B cell (primary cell): Measurements from ENCODE around the gene MYO10.

Experiments
- EZH2 ChIP-seq: IDR thresholded peaks from 2 replicates; pipeline ENCODE4 v1.6.1; 2012; ENCODE audit warnings: borderline replicate concordance, low read depth, mild to moderate bottlenecking, moderate library complexity, low read length; ENCODE audit not compliant: insufficient read depth, poor library complexity, severe bottlenecking
- TF ChIP-seq, protein P1 (sequence below): fragments of 200-600 bp; IDR thresholded peaks from one replicate; pipeline ENCODE4 v1.8.0; 2022; ENCODE audit warnings: antibody characterized with exemption, mild to moderate bottlenecking

DNA sequence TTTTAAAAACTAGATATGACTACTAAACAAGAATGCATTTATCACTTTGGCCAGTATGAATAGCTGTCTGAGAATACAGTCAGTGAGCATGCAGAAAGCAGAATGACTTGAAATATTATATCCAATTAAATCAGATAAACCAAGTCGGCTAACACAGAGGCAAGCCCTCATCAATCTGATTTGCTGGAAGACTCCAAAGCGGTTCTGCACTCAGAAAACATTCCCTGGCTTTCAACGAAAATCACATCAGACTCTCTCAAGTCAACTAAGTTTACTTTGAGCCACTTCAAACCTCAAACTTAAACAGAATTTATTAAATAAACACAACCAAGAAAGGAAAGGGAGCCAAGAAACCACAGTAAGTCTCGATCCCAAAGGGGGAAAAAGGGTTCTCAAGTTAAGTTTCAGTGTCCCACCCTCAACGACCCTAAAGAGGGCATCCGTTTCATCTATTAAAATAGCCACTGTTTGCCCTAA lies 1.4 kb downstream of the MYO10 start:
- no peak for TF ChIP-seq EZH2
- TF ChIP-seq, protein P1, sequence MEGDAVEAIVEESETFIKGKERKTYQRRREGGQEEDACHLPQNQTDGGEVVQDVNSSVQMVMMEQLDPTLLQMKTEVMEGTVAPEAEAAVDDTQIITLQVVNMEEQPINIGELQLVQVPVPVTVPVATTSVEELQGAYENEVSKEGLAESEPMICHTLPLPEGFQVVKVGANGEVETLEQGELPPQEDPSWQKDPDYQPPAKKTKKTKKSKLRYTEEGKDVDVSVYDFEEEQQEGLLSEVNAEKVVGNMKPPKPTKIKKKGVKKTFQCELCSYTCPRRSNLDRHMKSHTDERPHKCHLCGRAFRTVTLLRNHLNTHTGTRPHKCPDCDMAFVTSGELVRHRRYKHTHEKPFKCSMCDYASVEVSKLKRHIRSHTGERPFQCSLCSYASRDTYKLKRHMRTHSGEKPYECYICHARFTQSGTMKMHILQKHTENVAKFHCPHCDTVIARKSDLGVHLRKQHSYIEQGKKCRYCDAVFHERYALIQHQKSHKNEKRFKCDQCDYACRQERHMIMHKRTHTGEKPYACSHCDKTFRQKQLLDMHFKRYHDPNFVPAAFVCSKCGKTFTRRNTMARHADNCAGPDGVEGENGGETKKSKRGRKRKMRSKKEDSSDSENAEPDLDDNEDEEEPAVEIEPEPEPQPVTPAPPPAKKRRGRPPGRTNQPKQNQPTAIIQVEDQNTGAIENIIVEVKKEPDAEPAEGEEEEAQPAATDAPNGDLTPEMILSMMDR = no peak
